A549 (cell line): ENCODE results near the gene SORBS1. TPM values are rescaled to one million over a fixed set of nuclear protein-coding genes. Genes with fewer than 3 reads are reported as not detected.

Experiments used
- ATAC-seq, 2 experiments: fragments of 200-7000 bp in 1 of 2; fragments of >200 bp in 1 of 2; cut with Nextera tagmentation in 1 of 2; cut with Tn5 transposase in 1 of 2; 3 replicates each; pipeline versions ENCODE4 v1.8.0 to v1.9.1; 2018 to 2020; ENCODE audit warnings: mild to moderate bottlenecking in 1 of 2, moderate library complexity in 1 of 2
- CTCF ChIA-PET: fragments of 300-600 bp; sonication (Branson Sonifier 250); formaldehyde crosslinking; extraction: SDS; loops from one replicate; lab custom pipeline; 2021; ENCODE audit warnings: antibody characterized with exemption, inconsistent platforms; lab: Yijun Ruan, JAX
- POLR2A ChIA-PET: fragments of 350-600 bp; formaldehyde crosslinking; extraction: SDS; loops from one replicate; lab custom pipeline; 2021; ENCODE audit warnings: antibody characterized with exemption, inconsistent platforms; lab: Yijun Ruan, JAX
- DNase-seq, 2 experiments: peaks; one replicate each; pipeline versions ENCODE4 v3.0.0 to v3.0.0-alpha.2; 2011 to 2016; ENCODE audit warnings: low read depth in 1 of 2, low spot score in 1 of 2
- FAIRE-seq: peaks from 2 replicates; lab custom pipeline; 2011; peaks lifted over from hg19 to GRCh38; lab: Jason Lieb, UNC
- H3K27ac ChIP-seq, 2 experiments: fragments of >200 bp; sonication (Bioruptor Twin); formaldehyde crosslinking; 3 replicates each; pipeline ENCODE4 v1.5.1; 2016 to 2017
- H3K4me1 ChIP-seq: fragments of >200 bp; sonication (Bioruptor Twin); formaldehyde crosslinking; 3 replicates; pipeline ENCODE4 v1.6.1; 2016
- H3K4me2 ChIP-seq: fragments of >200 bp; sonication (Bioruptor Twin); formaldehyde crosslinking; 3 replicates; pipeline ENCODE4 v1.6.1; 2016
- H3K4me3 ChIP-seq: fragments of >200 bp; sonication (Bioruptor Twin); formaldehyde crosslinking; 3 replicates; pipeline ENCODE4 v1.5.1; 2016
- H3K9me3 ChIP-seq: fragments of >200 bp; sonication (Bioruptor Twin); formaldehyde crosslinking; 3 replicates; pipeline ENCODE4 v1.6.1; 2016
- CBX2 ChIP-seq: fragments of 200-600 bp; sonication (generic); IDR thresholded peaks from 2 replicates; pipeline ENCODE4 v1.6.1; 2016; ENCODE audit warnings: low read depth, mild to moderate bottlenecking, borderline replicate concordance
- CBX8 ChIP-seq: fragments of 200-600 bp; sonication (generic); IDR thresholded peaks from 2 replicates; pipeline ENCODE4 v1.6.1; 2016
- CHD2 ChIP-seq: fragments of 150-350 bp; IDR thresholded peaks from 2 replicates; pipeline ENCODE4 v1.6.1; 2014; ENCODE audit warnings: low read length; ENCODE audit not compliant: partially characterized antibody
- FOSB ChIP-seq: fragments of 250-450 bp; sonication (Bioruptor Pico); IDR thresholded peaks from 2 replicates; pipeline ENCODE4 v1.5.0; 2020; ENCODE audit warnings: mild to moderate bottlenecking, moderate library complexity
- FOXS1 ChIP-seq: fragments of 250-450 bp; sonication (Bioruptor Pico); IDR thresholded peaks from 2 replicates; pipeline ENCODE4 v1.5.0; 2020; ENCODE audit warnings: mild to moderate bottlenecking, moderate library complexity
- HOXA7 ChIP-seq: fragments of 250-450 bp; sonication (Bioruptor Pico); IDR thresholded peaks from 2 replicates; pipeline ENCODE4 v1.5.0; 2020; ENCODE audit warnings: mild to moderate bottlenecking, moderate library complexity
- HOXB5 ChIP-seq: fragments of 250-450 bp; sonication (Bioruptor Pico); IDR thresholded peaks from 2 replicates; pipeline ENCODE4 v1.5.0; 2020; ENCODE audit warnings: mild to moderate bottlenecking, moderate library complexity
- JUN ChIP-seq, 2 experiments: fragments of >200 bp; sonication (Bioruptor Twin); formaldehyde crosslinking; IDR thresholded peaks; 2 replicates in 1 of 2; 3 replicates in 1 of 2; pipeline ENCODE4 v1.6.1; 2016 to 2017
- KDM1A ChIP-seq: fragments of 200-600 bp; sonication (generic); IDR thresholded peaks from 2 replicates; pipeline ENCODE4 v1.6.1; 2016; ENCODE audit warnings: low read depth, mild to moderate bottlenecking
- PHF8 ChIP-seq: fragments of 200-600 bp; sonication (generic); IDR thresholded peaks from 2 replicates; pipeline ENCODE4 v1.6.1; 2016; ENCODE audit warnings: low read depth, mild to moderate bottlenecking, antibody characterized with exemption, moderate library complexity, borderline replicate concordance
- POLR2A ChIP-seq: IDR thresholded peaks from 2 replicates; pipeline ENCODE4 v1.6.1; 2012; ENCODE audit warnings: mild to moderate bottlenecking, low read length
- RCOR1 ChIP-seq: fragments of 150-350 bp; IDR thresholded peaks from 2 replicates; pipeline ENCODE4 v1.6.1; 2014; ENCODE audit warnings: antibody characterized with exemption, low read length, low read depth
- TFCP2L1 ChIP-seq: fragments of 250-450 bp; sonication (Bioruptor Pico); IDR thresholded peaks from 2 replicates; pipeline ENCODE4 v1.5.0; 2021; ENCODE audit warnings: mild to moderate bottlenecking
- ZC3H11A ChIP-seq: fragments of 450-650 bp; IDR thresholded peaks from 2 replicates; pipeline ENCODE4 v1.6.1; 2014; ENCODE audit warnings: antibody characterized with exemption, mild to moderate bottlenecking
- ZFP36 ChIP-seq: fragments of 450-650 bp; IDR thresholded peaks from 2 replicates; pipeline ENCODE4 v1.6.1; 2014; ENCODE audit warnings: borderline replicate concordance; ENCODE audit not compliant: partially characterized antibody
- ZNF302 ChIP-seq: fragments of 250-450 bp; sonication (Bioruptor Pico); IDR thresholded peaks from 2 replicates; pipeline ENCODE4 v1.9.0; 2021; ENCODE audit warnings: inconsistent platforms, mild to moderate bottlenecking, moderate library complexity
- WGBS: methylation state at CpG from one replicate; pipeline ENCODE4 v1.1.6; 2017; ENCODE audit errors: missing lambda C conversion rate; 5-methylcytosine and 5-hydroxymethylcytosine counted together
- polyA plus RNA-seq, 4 experiments: library from polyadenylated mRNA; depleted of rRNA in 3 of 4; stranded (reverse); fragments of >200 nt; fragmentation: RNase III in 1 of 4; extraction: RNeasy Plus Mini Kit Qiagen cat#74134 plus additional on column Dnase treatment in 1 of 4; gene quantifications; 2 replicates in 3 of 4; 3 replicates in 1 of 4; pipeline ENCODE4 v1.2.3, GENCODE V29; 2011 to 2017
- TF ChIP-seq, protein P1 (sequence below): fragments of 150-350 bp; IDR thresholded peaks from 2 replicates; pipeline ENCODE4 v1.6.1; 2014; ENCODE audit warnings: low read depth, mild to moderate bottlenecking, low read length
- TF ChIP-seq, protein P2 (sequence below): fragments of 200-600 bp; sonication (generic); IDR thresholded peaks from 2 replicates; pipeline ENCODE4 v1.6.1; 2016; ENCODE audit warnings: antibody characterized with exemption, mild to moderate bottlenecking, moderate library complexity
- TF ChIP-seq, protein P3 (sequence below): fragments of >200 bp; sonication (Bioruptor Twin); formaldehyde crosslinking; IDR thresholded peaks from 3 replicates; pipeline ENCODE4 v1.6.1; 2016
- TF ChIP-seq, protein P4 (sequence below): fragments of >200 bp; sonication (Bioruptor Twin); formaldehyde crosslinking; IDR thresholded peaks from 2 replicates; pipeline ENCODE4 v1.6.1; 2016

SORBS1 gene
- polyA plus RNA-seq, 2 of the 4 experiments (the other 2 are of a cell fraction) = 0.39 to 0.80 TPM

DNA sequence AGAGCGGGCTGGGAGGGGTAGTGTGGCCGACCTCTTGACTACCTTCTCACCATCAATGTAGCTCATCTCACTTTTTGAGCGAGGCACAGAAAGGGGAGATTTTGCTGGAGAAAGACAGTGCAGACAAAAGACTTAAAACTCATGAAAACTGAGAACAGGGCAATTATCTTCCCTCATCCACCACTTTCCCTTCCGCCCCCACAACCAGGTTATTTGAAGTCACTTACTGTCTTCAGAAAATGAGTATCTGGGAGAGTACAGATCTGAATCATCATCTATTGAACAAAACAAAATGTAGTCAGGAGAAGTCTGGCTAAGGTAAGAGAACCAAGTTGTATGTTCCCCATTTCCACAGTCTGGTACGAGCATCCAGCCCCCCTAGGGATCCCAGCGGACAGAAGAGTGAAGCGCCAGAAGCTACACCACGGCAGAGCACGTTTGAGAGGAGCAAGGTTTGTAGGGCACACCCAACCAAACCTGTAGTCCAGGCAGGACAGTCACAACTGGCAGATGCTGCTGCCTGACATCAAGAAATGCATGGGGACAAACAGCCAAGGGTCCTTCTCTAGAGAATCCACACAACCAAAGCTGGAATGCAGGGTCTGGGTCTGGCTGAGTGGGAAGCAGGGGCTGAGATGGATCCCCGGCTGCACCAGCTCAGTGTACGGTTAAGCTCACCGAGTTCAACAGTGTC, 177.0 kb downstream of the SORBS1 start:
- ChIA-PET POLR2A (no interaction called here), CTCF (interaction anchor here (1.0 kb wide), 2 partner anchors 9 kb away, joined by 6 read pairs; no protein-coding TSS in a partner anchor)
- TF ChIP-seq FOXS1 (CRISPR knock-in tag) = no peak
- TF ChIP-seq, protein P1, sequence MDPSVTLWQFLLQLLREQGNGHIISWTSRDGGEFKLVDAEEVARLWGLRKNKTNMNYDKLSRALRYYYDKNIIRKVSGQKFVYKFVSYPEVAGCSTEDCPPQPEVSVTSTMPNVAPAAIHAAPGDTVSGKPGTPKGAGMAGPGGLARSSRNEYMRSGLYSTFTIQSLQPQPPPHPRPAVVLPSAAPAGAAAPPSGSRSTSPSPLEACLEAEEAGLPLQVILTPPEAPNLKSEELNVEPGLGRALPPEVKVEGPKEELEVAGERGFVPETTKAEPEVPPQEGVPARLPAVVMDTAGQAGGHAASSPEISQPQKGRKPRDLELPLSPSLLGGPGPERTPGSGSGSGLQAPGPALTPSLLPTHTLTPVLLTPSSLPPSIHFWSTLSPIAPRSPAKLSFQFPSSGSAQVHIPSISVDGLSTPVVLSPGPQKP = no peak
- TF ChIP-seq CBX8 = no peak
- WGBS = 82% methylated on average over 12 of the region's 12 CpGs
- H3K27ac ChIP-seq = no peak overlapping the region
- H3K4me2 ChIP-seq = no peak overlapping the region
- ATAC-seq (no peak), DNase-seq (no peak), FAIRE-seq (no peak)
- H3K4me3 ChIP-seq = no peak overlapping the region
- peaks cover 12% of the 10 kb centered on the region for H3K4me1 ChIP-seq
- no peaks in the 10 kb centered on the region for H3K9me3 ChIP-seq

DNA sequence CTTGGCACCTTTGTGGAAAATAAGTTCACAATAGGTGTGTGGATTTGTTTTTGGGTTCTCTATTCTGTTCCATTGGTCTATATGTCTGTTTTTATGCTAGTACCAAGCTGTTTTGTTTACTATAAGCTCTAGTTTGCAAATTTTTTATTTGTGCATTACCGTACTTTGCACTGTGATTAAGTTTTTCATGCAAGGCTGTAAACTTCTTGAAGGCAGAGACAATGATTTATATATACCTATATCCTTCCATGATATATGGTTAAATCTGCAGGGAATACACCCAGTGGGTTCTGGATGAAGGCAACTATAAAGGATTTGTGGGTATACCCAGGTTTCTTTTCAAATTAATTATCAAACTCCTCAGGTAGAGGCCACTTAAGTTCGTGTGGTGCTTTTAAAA, 178.6 kb downstream of the SORBS1 start:
- DNase-seq = no peak
- 46% methylated on average over 2 of the region's 2 CpGs for WGBS
- CTCF ChIA-PET = no interaction called here
- Histone ChIP-seq H3K9me3 (no peaks in the 10 kb centered on the region), H3K4me2 (no peak overlapping the region), H3K27ac (no peak overlapping the region), H3K4me3 (no peak overlapping the region), H3K4me1 (no peaks in the 10 kb centered on the region; the same call in 2 of the 3 replicates)
- POLR2A ChIA-PET = no interaction called here
- ATAC-seq = no peak
- no peak for TF ChIP-seq HOXB5 (CRISPR knock-in tag)
- TF ChIP-seq CHD2 = no peak
- no peak for TF ChIP-seq KDM1A
- TF ChIP-seq, protein P2, sequence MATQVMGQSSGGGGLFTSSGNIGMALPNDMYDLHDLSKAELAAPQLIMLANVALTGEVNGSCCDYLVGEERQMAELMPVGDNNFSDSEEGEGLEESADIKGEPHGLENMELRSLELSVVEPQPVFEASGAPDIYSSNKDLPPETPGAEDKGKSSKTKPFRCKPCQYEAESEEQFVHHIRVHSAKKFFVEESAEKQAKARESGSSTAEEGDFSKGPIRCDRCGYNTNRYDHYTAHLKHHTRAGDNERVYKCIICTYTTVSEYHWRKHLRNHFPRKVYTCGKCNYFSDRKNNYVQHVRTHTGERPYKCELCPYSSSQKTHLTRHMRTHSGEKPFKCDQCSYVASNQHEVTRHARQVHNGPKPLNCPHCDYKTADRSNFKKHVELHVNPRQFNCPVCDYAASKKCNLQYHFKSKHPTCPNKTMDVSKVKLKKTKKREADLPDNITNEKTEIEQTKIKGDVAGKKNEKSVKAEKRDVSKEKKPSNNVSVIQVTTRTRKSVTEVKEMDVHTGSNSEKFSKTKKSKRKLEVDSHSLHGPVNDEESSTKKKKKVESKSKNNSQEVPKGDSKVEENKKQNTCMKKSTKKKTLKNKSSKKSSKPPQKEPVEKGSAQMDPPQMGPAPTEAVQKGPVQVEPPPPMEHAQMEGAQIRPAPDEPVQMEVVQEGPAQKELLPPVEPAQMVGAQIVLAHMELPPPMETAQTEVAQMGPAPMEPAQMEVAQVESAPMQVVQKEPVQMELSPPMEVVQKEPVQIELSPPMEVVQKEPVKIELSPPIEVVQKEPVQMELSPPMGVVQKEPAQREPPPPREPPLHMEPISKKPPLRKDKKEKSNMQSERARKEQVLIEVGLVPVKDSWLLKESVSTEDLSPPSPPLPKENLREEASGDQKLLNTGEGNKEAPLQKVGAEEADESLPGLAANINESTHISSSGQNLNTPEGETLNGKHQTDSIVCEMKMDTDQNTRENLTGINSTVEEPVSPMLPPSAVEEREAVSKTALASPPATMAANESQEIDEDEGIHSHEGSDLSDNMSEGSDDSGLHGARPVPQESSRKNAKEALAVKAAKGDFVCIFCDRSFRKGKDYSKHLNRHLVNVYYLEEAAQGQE = no peak
- TF ChIP-seq POLR2A = no peak
- TF ChIP-seq, protein P3, sequence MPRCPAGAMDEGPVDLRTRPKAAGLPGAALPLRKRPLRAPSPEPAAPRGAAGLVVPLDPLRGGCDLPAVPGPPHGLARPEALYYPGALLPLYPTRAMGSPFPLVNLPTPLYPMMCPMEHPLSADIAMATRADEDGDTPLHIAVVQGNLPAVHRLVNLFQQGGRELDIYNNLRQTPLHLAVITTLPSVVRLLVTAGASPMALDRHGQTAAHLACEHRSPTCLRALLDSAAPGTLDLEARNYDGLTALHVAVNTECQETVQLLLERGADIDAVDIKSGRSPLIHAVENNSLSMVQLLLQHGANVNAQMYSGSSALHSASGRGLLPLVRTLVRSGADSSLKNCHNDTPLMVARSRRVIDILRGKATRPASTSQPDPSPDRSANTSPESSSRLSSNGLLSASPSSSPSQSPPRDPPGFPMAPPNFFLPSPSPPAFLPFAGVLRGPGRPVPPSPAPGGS = no peak
- no peak for TF ChIP-seq ZNF302 (CRISPR knock-in tag)
- no peak for TF ChIP-seq RCOR1
- no peak for TF ChIP-seq ZFP36
- TF ChIP-seq CBX8 = no peak
- TF ChIP-seq HOXA7 (CRISPR knock-in tag) = no peak
- no peak for TF ChIP-seq ZC3H11A
- no peak for TF ChIP-seq FOSB
- TF ChIP-seq CBX2 = no peak
- no peak for TF ChIP-seq PHF8
- TF ChIP-seq, protein P4, sequence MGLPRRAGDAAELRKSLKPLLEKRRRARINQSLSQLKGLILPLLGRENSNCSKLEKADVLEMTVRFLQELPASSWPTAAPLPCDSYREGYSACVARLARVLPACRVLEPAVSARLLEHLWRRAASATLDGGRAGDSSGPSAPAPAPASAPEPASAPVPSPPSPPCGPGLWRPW = no peak
- no peak for TF ChIP-seq FOXS1 (CRISPR knock-in tag)
- no peak for TF ChIP-seq JUN (IDR thresholded peaks at IDR 0.05)
- no peak for TF ChIP-seq TFCP2L1
- FAIRE-seq = no peak
